GM12891 (cell line): ENCODE measurements around the gene RNF114.

Source experiments
- POLR2A ChIP-seq: IDR thresholded peaks from 2 replicates; pipeline ENCODE4 v1.6.1; 2011; ENCODE audit warnings: low read depth, low read length, control low read depth
- POLR2AphosphoS5 ChIP-seq: IDR thresholded peaks from 2 replicates; pipeline ENCODE4 v1.6.1; 2011; ENCODE audit warnings: low read depth, low read length, control low read depth
- TAF1 ChIP-seq: IDR thresholded peaks from 2 replicates; pipeline ENCODE4 v1.6.1; 2011; ENCODE audit warnings: low read depth, low read length, control low read depth

GRCh38 chr20:49970498-49970897 is 34.3 kb downstream of the RNF114 start:
- TF ChIP-seq TAF1 (no peak), POLR2A (no peak), POLR2AphosphoS5 (no peak)
